NCI-H2029 (cell line): Measurements from ENCODE around the gene FAM221B.

Source experiments
- DNase-seq: peaks from one replicate; lab custom pipeline; 2025; lab: John Stamatoyannopoulos, UW

Gene FAM221B

DNA sequence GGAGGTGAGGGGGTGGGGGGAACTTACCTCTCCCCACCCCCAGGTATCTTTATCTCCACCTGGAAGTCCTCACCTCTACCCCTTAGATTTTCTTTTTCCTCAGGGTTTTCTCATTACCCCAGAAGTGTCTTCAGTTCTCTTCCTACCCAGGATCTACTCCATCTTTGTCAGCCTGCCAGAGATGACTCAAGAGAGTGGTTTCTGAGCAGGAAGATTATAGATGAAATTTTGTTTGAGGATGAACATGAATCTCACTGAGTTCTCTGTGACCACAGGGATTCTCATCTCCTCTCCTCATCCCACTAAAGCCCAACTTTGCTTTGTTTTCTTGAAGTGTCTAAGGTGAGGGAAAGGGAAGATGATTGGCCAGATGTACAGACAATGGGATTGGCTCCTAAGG, 8.5 kb downstream of the FAM221B start:
- DNase-seq = no peak

GRCh38 chr9:35818341-35818740, 10.2 kb downstream of the FAM221B start:
- DNase-seq = no peak

DNA sequence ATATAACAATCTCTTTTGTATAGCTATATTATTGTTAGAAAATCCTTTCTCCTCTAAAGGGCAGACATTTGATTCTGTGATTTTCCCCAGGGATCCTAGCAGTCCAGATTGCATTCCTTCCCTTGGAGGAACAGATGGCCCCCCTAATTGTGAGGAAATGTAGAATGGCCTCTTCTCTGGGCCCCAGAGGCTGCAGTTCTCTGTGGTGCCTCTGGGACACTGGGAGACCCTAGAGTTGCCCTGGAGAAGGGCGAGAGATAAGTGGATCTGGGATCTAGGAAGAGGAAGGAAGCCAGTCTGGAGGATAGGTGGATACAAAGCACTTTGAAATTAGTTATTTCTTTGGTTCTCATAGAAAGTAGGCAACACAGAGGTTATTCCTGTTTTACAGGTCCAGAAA, 11.8 kb downstream of the FAM221B start:
- no peak for DNase-seq

DNA sequence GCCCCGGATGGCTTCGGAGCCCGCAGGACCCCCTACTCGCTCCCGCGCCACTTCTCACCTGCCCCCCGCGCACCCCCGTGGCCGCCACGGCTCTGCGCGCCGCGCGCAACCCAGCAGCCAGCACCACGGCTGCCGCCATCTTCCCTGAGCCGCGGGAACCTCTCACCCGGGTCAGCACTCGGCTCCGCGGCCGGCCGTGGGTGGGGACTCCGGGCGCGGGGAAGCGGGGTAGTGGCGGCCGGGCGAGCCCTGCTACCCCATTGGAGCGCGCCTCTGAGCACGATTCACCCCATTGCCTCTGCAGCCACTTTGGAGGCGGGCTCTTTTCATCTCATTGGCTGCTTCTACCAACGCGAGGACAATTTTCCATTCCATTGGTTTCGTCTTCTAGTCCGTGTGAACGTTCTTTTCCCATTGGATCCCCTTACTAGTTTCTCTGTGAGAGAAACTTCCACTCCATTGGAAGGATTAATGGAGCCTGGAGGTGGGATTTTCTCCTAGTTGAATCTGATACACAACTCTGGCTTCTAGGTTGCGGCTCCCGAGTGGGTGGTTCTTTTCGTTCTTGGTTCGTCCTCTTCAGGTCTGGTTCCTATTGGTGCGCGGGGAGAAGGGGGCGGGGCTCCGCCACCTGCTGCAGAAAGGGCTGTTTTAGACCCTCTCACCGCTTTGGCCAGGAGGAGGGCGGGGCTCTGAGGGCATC, 13.5 kb downstream of the FAM221B start, which contains the start of gene HINT2:
HINT2 (minus strand) TSS at position 202 of the 703 bp plus-strand sequence; CDS start at position 139, 63 bp downstream.
- peak; percentile 100 for DNase-seq

GRCh38 chr9:35814106-35814840, 14.3 kb downstream of the FAM221B start:
- peak; percentile 48 for DNase-seq

- no peak for DNase-seq
Observed at GRCh38 chr9:35813434-35814105, 15.0 kb downstream of the FAM221B start.

DNA sequence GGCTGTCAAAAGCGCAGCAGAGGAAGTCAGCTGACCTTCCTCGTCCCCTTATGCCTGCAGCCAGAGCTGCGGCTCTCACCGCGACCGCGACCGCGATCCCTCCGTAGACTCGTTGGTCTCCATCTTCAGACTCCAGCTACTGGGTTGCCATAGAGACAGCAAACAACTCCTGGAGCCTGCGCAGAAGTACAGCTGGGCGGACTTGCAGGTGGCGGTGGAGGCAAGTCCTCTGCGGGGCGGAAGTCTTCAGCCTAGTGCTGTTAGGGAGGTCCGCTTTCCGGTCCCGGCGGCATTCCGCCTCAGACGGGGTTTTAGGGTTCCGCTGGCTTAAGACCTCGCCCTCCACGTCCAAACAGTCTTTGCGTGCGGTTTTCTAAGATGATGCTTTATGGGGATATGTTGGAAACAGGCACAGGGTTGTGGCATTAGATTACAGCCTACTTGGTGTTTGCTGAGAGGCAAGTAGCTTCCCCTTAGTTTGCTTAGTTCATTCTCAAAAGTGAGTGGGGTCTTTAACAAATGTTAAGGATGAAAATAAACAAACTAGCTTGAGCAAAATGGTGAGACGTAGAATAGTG, 16.4 kb downstream of the FAM221B start, which contains the start of gene SPAG8:
SPAG8 (minus strand) TSS at position 238 of the 578 bp plus-strand sequence; CDS start at position 123, 115 bp downstream.
- DNase-seq = peak; percentile 99

DNA sequence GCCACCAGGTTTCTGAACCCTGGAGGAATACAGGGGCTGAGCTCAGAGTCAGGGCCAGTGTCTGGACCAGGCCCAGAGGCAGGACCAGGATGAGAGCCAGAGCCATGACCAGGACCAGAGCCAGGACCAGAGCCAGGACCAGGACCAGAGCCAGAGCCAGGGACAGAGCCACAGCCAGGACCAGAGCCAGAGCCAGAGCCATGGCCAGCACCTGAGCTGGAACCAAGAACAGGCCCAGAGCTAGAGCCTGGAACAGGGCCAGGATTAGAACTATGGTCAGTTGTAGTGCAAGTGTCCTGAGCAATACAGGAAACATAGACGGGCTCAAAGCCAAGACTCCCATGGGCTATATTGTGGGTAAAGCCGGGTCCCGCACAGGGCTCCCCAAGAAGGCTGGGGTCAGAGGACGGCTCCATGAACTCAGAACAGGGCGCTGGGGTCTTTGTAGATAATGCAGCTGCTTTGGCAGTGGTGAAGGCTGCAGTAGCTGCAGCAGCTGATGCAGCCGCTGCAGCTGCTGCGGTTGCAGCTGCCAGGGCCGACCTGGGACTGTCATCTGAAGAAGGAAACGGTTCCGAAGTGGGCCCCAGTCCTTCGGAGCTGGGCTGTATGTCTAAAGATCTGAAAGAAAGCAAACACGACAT, 17.0 kb downstream of the FAM221B start:
- peak; percentile 30 for DNase-seq

GRCh38 chr9:35810122-35810521, 18.4 kb downstream of the FAM221B start:
- DNase-seq = no peak

- no peak for DNase-seq
Observed at GRCh38 chr9:35808433-35808832, 20.1 kb downstream of the FAM221B start.

GRCh38 chr9:35806101-35806500, 22.4 kb downstream of the FAM221B start:
- DNase-seq = no peak

- no peak for DNase-seq
Observed at GRCh38 chr9:35801328-35802128, 27.0 kb downstream of the FAM221B start.

- DNase-seq = no peak
Observed at GRCh38 chr9:35800530-35800929, 28.0 kb downstream of the FAM221B start.

DNA sequence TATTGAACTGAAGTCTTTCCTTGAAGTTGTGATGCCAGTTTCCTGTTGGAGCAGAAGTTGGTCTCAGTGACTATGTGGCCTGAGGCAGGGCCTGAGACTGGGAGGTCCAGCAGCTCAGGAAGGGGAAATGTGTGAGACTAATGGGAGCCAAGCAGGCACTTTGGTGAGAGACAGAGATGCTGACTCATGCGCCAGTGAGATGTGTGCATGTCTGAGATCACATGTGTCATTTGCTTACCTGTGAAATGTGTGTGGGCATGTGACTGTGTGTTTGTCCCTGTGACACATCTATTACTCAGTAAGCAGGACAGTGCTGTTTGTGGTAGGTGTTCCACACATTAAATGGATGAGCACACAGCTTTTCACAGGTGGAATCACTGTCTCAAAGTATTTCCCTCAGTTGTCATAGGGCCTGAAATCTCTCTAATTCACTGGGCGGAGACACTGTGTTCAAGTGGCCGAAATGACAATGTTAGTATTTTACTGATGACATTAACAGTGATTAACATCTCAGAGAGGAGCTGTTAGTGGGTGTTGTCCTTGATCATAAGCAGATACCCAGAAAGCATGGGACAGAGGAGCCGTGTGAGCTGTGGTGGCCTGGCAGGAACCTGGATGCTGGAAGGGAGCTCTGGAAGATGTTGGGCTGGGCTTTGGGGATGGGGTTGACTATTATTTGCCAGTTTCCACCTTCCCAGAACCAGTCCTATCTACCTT, 29.7 kb downstream of the FAM221B start:
- no peak for DNase-seq

GRCh38 chr9:35797311-35798109, 31.0 kb downstream of the FAM221B start:
- DNase-seq = no peak

- DNase-seq = no peak
Observed at GRCh38 chr9:35795695-35796094, 32.8 kb downstream of the FAM221B start.

GRCh38 chr9:35793461-35793860, 35.1 kb downstream of the FAM221B start:
- DNase-seq = no peak

- no peak for DNase-seq
Observed at GRCh38 chr9:35792826-35793225, 35.7 kb downstream of the FAM221B start.

- DNase-seq = no peak
Observed at GRCh38 chr9:35792024-35792813, 36.3 kb downstream of the FAM221B start.
